Measurements from ENCODE around the gene KAT7.

DNA sequence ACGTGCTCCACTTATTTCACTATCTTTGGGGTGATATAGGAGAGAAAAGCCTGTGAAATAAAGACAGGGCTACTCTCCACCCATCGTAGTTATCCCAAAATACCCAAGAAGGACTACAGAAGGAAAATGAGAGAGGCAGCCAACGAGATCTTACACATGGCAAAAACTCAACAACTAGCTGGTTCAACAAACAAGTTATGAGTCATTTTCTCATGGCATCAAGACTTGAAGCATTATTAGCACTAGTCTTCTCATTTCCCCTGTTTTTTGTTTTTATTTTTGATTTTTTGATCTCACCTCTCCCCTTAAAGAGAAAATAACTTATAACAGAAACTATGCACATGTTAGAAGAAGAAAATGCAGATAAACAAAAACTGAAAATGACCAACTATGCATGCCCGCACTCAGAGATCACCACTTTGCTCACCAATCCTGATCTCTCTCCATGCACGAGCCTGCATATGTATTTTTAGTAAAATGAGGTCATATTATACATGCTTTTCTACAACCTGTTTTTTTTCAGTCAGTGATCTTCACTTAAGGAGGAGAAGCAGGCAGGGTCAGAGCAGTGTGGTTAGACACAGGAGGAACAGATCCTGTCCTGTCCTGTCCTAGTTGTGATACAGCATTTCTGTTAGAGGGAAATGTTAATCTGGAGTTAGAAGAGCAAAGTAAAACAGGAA, 47.3 kb upstream of the KAT7 start:
- TF ChIP-seq, protein P1, sequence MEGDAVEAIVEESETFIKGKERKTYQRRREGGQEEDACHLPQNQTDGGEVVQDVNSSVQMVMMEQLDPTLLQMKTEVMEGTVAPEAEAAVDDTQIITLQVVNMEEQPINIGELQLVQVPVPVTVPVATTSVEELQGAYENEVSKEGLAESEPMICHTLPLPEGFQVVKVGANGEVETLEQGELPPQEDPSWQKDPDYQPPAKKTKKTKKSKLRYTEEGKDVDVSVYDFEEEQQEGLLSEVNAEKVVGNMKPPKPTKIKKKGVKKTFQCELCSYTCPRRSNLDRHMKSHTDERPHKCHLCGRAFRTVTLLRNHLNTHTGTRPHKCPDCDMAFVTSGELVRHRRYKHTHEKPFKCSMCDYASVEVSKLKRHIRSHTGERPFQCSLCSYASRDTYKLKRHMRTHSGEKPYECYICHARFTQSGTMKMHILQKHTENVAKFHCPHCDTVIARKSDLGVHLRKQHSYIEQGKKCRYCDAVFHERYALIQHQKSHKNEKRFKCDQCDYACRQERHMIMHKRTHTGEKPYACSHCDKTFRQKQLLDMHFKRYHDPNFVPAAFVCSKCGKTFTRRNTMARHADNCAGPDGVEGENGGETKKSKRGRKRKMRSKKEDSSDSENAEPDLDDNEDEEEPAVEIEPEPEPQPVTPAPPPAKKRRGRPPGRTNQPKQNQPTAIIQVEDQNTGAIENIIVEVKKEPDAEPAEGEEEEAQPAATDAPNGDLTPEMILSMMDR (IDR thresholded peaks at IDR 0.05; ENCODE audit: insufficient read depth, low read length, poor library complexity, severe bottlenecking): no peak
- TF ChIP-seq EZH2phosphoT487 (conservative IDR thresholded peaks at IDR 0.05; ENCODE audit: low read length): no peak
